Spleen (tissue), 7 donors: ENCODE results near the gene INTS6.

ENCODE experiments used
- POLR2A ChIP-seq, 3 donors: fragments of 450-650 bp; IDR thresholded peaks; one replicate each; pipeline ENCODE4 v1.5.1; 2017; ENCODE audit warnings: antibody characterized with exemption in 3 of 3, mild to moderate bottlenecking in 1 of 3
- POLR2AphosphoS5 ChIP-seq, 3 donors: sonication (generic); formaldehyde crosslinking; IDR thresholded peaks; one replicate each; pipeline ENCODE4 v1.5.1; 2017; ENCODE audit warnings: antibody characterized with exemption in 3 of 3
- TF ChIP-seq, protein P1 (sequence below), 11 experiments: fragments of 200-600 bp in 7 of 11; fragments of 450-650 bp in 4 of 11; sonication (generic) in 4 of 11; IDR thresholded peaks in 8 of 11; conservative IDR thresholded peaks in 3 of 11; 1 replicate in 7 of 11; 2 replicates in 4 of 11; pipeline versions ENCODE4 v1.4.0 to v1.8.0; 2016 to 2021; ENCODE audit warnings: antibody characterized with exemption in 11 of 11, inconsistent platforms in 4 of 11, mild to moderate bottlenecking in 1 of 11
- donor health status: DM: no; HTN: no; CAD: no; lungs with moderate emphysema.
- donor health status: DM: no; HTN: no; CAD: no.
- donor health status: DM: no; HTN: no; CAD: no.

DNA sequence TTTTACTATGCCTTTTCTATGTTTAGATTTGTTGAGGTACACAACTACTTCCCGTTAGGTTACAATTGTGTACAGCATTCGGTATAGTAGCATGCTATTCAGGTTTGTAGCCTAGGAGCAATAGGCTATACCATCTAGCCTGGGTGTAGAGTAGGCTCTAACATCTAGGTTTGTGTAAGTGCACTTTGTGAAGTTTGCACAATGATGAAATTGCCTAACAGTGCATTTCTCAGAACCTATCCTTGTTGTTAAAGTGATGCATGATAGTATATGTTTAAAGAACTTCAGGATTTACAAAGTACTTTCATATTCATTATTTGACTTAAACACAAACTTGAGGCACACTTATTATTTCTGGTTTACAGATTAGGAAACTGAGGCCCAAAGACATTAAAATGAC, 124.9 kb downstream of the INTS6 start:
- TF ChIP-seq, protein P1, sequence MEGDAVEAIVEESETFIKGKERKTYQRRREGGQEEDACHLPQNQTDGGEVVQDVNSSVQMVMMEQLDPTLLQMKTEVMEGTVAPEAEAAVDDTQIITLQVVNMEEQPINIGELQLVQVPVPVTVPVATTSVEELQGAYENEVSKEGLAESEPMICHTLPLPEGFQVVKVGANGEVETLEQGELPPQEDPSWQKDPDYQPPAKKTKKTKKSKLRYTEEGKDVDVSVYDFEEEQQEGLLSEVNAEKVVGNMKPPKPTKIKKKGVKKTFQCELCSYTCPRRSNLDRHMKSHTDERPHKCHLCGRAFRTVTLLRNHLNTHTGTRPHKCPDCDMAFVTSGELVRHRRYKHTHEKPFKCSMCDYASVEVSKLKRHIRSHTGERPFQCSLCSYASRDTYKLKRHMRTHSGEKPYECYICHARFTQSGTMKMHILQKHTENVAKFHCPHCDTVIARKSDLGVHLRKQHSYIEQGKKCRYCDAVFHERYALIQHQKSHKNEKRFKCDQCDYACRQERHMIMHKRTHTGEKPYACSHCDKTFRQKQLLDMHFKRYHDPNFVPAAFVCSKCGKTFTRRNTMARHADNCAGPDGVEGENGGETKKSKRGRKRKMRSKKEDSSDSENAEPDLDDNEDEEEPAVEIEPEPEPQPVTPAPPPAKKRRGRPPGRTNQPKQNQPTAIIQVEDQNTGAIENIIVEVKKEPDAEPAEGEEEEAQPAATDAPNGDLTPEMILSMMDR (IDR thresholded peaks at IDR 0.05 in 8 of 11, conservative IDR thresholded peaks at IDR 0.05 in 3 of 11): no peak
- TF ChIP-seq POLR2A (IDR thresholded peaks at IDR 0.05) (no peak), POLR2AphosphoS5 (IDR thresholded peaks at IDR 0.05) (no peak)
